HT-29 (cell line): ENCODE measurements around the gene SMS. TPM values are rescaled to one million over a fixed set of nuclear protein-coding genes. Genes with fewer than 3 reads are reported as not detected.

Experiments used
- DNase-seq: peaks from one replicate; pipeline ENCODE4 v3.0.0-alpha.2; 2015; ENCODE audit warnings: low spot score
- total RNA-seq: library from RNA; depleted of rRNA; stranded (reverse); fragments of >200 nt; shearing (Covaris generic); gene quantifications from 2 replicates; pipeline ENCODE4 v1.2.3, GENCODE V29; 2014; rRNA removed

Gene SMS
- total RNA-seq, 1 experiment from 2014 or later, result 134 TPM

DNA sequence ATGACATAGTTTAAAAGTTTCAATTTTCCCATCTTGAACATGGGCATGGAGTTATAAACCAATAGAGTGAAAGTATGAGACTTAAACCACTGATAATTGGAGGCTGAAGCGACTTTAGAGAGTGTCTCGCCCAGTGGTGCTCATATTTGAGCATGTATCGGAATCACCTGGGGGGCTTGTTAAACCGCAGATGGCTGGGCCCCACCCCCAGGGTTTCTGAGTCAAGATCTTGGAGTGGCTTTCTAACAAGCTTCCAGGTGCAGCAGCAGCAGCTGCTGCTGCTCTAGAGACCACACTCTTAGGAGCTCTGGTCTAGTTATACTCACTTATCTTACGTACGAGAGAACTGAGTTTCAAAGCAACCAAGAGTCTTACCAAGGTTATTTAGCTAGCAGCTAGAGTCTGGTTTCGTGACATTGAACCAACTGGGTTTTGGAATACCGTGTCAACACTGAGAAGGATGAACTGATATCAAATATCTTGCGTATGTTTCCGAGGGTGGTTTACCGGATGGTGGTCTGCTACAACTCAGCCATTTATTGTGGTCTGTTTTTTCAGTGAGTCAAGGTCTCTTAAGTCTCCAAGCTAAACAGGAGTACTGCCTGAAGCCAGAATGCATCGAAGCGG lies 97.5 kb downstream of the SMS start:
- DNase-seq, result no peak

DNA sequence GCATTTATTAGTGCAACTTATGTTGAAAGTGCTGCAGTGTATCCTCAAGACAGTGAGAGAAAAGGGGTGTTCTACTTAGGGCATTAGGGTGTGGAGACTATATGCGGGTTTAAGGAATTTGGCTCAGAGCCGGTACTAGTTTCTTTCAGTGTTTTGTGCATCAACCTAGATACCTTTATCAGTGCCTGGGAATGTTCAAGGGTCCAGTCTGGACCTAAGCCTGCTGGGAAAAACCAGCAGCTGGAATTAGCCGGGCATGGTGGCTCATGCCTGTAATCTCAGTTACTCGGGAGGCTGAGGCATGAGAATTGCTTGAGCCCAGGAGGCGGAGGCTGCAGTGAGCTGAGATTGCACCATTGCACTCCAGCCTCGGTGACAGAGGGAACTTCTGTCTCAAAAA lies 99.0 kb downstream of the SMS start:
- DNase-seq, result no peak

DNA sequence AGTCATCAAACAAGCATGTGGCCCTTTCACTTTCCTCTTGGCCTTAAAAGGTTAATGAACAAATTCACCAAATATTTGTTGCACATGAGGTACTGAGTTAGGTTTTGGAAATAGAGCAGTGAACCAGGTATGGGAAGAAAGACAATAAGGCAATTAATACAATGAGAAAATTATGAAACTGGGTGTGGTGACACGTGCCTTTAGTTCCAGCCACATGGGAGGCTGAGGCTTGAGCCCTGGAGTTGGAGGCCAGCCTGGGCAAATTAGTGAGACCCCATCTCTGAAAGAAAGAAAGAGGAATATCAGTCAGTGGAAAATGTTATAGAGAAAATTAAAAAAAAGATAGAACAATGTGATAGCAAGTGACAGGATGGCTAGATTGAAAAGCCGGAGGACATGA lies 99.7 kb downstream of the SMS start:
- DNase-seq, result no peak

DNA sequence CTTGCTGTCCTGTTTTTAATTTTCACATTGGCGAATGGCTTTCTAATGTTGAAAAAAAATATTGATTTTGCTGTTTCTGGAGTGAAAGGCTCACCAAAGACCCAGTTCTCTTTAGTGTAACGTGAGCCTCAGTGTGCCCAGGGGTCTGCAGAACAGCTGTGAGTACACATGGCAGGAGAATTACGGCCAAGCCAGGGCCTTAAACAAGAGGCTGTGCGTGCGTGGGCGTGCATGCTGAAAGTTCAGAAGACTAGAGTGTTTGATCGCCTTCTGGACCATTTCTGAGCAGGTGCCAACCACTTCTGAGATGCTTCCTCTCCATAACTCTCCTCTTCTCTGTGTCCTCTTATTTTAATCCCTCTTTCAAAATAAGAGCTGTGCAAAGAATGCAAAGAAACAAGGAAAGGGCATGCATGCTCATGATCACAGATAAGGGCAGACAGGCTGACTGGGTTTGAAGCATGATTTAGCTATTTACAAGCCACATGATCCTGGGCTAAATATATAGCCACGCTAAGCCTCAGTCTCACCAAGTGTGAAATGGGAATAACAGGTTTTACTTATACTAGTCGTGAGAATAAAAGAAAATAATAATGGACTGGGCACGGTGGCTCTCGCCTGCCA lies 101.5 kb downstream of the SMS start:
- DNase-seq, result no peak

DNA sequence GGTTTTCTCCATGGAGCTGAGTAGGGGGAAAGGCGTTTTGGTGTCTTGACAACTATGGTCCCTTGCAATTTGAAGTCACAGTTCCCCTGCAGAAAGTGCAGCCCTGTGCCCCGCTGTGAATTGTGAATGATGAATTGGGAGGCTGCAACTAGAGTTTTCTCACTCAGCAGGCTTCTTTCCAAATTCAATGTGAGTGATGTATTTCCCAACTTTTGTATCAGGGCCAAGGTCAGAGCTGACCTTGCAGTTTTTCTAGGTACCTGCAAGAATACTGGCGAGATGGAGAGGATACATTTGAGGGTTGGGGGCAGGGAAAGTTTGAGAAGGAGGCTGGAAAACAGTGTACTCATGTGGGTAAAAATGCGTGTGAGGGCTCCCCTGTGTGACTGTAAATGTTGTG lies 103.4 kb downstream of the SMS start:
- DNase-seq, result no peak

Other genes with a start within 250 kb of the SMS start
- not detected in 2 replicates for gene SMPX, start 182.6 kb upstream of the SMS start, total RNA-seq
- gene MBTPS2, start 101.1 kb upstream of the SMS start, total RNA-seq, result 1.7 and 3.7 TPM in 2 replicates
- 1.1 and 2.0 TPM in 2 replicates for gene YY2, start 84.7 kb upstream of the SMS start, total RNA-seq
- gene PHEX, start 91.6 kb downstream of the SMS start, total RNA-seq, result 0.10 and 0.18 TPM in 2 replicates